Cortex of kidney (tissue), 1 donor: ENCODE results near the gene AXL.

Experiments
- DNase-seq: peaks from one replicate; lab custom pipeline; 2025; lab: John Stamatoyannopoulos, UW

Gene AXL

DNA sequence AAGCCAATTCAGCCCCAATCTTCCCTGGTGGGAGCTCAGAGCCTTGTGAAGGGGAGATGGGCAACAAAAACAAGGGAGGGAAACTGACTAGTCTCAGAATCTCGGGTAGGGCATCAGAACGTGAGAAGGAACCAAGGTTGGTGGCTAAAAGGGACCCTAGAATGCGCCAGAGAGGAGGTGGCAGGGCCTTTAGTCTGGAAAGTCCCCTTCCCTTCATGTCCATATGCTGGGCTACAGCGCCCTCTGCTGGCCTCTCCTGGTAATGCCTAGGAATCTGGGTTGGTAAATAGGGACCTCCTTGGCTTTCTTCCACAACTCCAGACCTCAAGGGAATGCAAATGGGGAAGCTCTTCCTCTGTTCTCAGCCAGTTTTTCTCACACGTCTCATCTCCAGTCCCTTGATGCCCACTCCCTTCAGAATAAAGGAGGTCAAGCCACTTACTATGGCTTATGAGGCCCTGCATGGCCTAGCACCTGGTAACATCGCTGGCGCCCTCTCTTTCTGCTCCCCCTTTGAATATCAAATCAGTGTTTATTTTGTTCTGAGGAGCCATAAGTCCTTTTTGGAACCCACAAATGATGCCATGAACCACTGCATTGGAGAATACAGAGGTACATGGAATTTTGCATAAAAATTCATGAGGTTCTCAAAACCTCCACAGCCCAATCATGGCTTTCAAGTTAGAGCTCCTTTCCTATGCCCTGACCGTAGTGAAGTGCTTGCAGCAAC, 89.6 kb downstream of the AXL start:
- DNase-seq: no peak

- DNase-seq: no peak
These were observed 90.4 kb downstream of the AXL start for GRCh38 chr19:41309180-41310032.

GRCh38 chr19:41310033-41310831, 91.2 kb downstream of the AXL start, which contains the start of gene CCDC97:
Gene CCDC97 (plus strand): TSS chr19:41310172. CDS start chr19:41310311, 139 bp downstream.
- no peak for DNase-seq

- no peak for DNase-seq
These were observed 92.0 kb downstream of the AXL start for GRCh38 chr19:41311072-41311471.
